ENCODE results near the gene NPHP3.

NPHP3 gene

DNA sequence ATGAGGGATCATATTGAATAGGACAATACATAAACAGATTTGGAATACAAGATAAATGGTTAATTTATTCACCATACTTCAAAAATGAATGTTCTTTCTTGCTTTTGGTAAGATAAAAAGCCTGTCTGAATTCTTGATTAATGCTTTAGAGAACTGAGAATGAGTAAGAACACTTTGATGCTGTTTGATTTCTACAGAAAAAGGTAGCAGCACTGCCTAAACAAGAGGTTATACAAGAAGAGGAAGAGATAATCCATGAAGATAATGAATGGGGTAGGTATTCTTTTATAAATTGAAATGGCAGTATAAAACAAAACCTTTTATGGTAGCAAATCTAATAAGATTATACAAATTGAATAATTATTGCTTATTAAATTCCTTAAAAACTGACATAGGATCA is 46.8 kb downstream of the NPHP3 start:
- TF ChIP-seq, protein P1, sequence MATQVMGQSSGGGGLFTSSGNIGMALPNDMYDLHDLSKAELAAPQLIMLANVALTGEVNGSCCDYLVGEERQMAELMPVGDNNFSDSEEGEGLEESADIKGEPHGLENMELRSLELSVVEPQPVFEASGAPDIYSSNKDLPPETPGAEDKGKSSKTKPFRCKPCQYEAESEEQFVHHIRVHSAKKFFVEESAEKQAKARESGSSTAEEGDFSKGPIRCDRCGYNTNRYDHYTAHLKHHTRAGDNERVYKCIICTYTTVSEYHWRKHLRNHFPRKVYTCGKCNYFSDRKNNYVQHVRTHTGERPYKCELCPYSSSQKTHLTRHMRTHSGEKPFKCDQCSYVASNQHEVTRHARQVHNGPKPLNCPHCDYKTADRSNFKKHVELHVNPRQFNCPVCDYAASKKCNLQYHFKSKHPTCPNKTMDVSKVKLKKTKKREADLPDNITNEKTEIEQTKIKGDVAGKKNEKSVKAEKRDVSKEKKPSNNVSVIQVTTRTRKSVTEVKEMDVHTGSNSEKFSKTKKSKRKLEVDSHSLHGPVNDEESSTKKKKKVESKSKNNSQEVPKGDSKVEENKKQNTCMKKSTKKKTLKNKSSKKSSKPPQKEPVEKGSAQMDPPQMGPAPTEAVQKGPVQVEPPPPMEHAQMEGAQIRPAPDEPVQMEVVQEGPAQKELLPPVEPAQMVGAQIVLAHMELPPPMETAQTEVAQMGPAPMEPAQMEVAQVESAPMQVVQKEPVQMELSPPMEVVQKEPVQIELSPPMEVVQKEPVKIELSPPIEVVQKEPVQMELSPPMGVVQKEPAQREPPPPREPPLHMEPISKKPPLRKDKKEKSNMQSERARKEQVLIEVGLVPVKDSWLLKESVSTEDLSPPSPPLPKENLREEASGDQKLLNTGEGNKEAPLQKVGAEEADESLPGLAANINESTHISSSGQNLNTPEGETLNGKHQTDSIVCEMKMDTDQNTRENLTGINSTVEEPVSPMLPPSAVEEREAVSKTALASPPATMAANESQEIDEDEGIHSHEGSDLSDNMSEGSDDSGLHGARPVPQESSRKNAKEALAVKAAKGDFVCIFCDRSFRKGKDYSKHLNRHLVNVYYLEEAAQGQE (IDR thresholded peaks at IDR 0.05; ENCODE audit: low read depth): no peak
- TF ChIP-seq EP300 (IDR thresholded peaks at IDR 0.05; ENCODE audit: borderline replicate concordance) (no peak), NFIC (IDR thresholded peaks at IDR 0.05) (no peak), TAF1 (IDR thresholded peaks at IDR 0.05; ENCODE audit: low read depth) (no peak), TEAD4 (IDR thresholded peaks at IDR 0.05) (no peak), FOXM1 (IDR thresholded peaks at IDR 0.05; ENCODE audit: borderline replicate concordance, low read depth) (no peak), EGR1 (IDR thresholded peaks at IDR 0.05) (no peak), CREB1 (IDR thresholded peaks at IDR 0.05; ENCODE audit: low read depth) (no peak), CEBPB (IDR thresholded peaks at IDR 0.05) (no peak)
- TF ChIP-seq, protein P2, sequence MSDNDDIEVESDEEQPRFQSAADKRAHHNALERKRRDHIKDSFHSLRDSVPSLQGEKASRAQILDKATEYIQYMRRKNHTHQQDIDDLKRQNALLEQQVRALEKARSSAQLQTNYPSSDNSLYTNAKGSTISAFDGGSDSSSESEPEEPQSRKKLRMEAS (IDR thresholded peaks at IDR 0.05): no peak

DNA sequence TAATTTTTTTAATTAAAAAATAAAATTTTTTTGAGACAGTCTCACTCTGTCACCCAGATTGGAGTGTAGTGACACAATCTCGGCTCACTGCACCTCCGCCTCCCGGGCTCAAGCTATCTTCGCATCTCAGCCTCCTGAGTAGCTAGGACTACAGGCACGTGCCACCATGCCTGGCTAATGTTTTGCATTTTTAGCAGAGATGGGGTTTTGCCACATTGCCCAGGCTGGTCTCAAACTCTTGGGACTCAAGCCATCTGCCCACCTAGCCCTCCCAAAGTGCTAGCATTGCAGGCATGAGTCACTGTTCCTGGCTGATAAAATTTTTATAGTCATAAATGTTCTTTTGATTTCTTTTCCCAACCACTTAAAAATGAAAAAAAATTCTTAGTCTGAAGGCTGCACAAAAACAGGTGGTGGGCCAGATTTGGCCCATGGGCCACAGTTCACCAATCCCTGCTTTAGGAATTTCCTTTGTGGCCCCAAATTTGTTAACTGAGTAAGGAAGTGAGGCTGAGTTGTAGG is 52.9 kb downstream of the NPHP3 start:
- no peak for TF ChIP-seq RAD21 (IDR thresholded peaks at IDR 0.05; ENCODE audit: low read depth)
- no peak for TF ChIP-seq FOXM1 (IDR thresholded peaks at IDR 0.05; ENCODE audit: borderline replicate concordance, low read depth)
- TF ChIP-seq, protein P2 (IDR thresholded peaks at IDR 0.05): no peak
- no peak for TF ChIP-seq TEAD4 (IDR thresholded peaks at IDR 0.05)
- no peak for TF ChIP-seq TCF12 (IDR thresholded peaks at IDR 0.05; ENCODE audit: low read depth)
- TF ChIP-seq, protein P1 (IDR thresholded peaks at IDR 0.05; ENCODE audit: low read depth): no peak
- no peak for TF ChIP-seq EP300 (IDR thresholded peaks at IDR 0.05; ENCODE audit: borderline replicate concordance)
- TF ChIP-seq TAF1 (IDR thresholded peaks at IDR 0.05; ENCODE audit: low read depth): no peak
- no peak for TF ChIP-seq CREB1 (IDR thresholded peaks at IDR 0.05; ENCODE audit: low read depth)
- TF ChIP-seq CEBPB (IDR thresholded peaks at IDR 0.05): no peak
- no peak for TF ChIP-seq YY1 (IDR thresholded peaks at IDR 0.05; ENCODE audit: low read depth)
- no peak for TF ChIP-seq EGR1 (IDR thresholded peaks at IDR 0.05)
- TF ChIP-seq, protein P3, sequence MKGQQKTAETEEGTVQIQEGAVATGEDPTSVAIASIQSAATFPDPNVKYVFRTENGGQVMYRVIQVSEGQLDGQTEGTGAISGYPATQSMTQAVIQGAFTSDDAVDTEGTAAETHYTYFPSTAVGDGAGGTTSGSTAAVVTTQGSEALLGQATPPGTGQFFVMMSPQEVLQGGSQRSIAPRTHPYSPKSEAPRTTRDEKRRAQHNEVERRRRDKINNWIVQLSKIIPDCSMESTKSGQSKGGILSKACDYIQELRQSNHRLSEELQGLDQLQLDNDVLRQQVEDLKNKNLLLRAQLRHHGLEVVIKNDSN (IDR thresholded peaks at IDR 0.05): no peak
- TF ChIP-seq ZBTB7A (IDR thresholded peaks at IDR 0.05; ENCODE audit: low read depth): no peak
- TF ChIP-seq NFIC (IDR thresholded peaks at IDR 0.05): no peak

DNA sequence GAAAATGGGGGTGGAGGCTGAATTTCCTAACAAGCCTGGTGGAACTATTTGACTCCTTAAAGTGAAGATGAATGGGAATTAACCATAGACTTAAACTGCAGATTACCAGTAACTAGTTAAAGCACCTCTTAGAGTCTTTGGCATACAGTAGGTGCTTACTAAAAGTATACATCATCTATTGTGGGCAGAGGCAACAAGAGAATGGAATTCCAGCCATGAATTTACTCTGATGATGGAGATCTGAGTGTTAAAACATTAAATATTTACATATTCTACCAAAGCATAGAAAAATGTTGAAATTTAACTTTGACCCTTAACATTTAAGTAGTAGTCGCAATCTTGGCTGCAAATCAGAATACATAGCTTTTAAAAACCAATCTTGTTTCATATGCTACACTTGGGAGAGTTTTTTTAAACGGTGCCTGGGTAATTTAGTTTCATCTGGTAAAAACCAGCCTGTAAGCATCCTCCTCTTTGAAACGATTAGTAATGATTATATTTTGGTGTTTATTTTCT is 56.9 kb downstream of the NPHP3 start:
- TF ChIP-seq EP300 (IDR thresholded peaks at IDR 0.05; ENCODE audit: borderline replicate concordance): no peak
- TF ChIP-seq, protein P1 (IDR thresholded peaks at IDR 0.05; ENCODE audit: low read depth): no peak
- no peak for TF ChIP-seq CEBPB (IDR thresholded peaks at IDR 0.05)
- TF ChIP-seq NFIC (IDR thresholded peaks at IDR 0.05): no peak
- no peak for TF ChIP-seq TAF1 (IDR thresholded peaks at IDR 0.05; ENCODE audit: low read depth)
- no peak for TF ChIP-seq RAD21 (IDR thresholded peaks at IDR 0.05; ENCODE audit: low read depth)
- no peak for TF ChIP-seq YY1 (IDR thresholded peaks at IDR 0.05; ENCODE audit: low read depth)
- no peak for TF ChIP-seq CREB1 (IDR thresholded peaks at IDR 0.05; ENCODE audit: low read depth)
- TF ChIP-seq FOXM1 (IDR thresholded peaks at IDR 0.05; ENCODE audit: borderline replicate concordance, low read depth): no peak
- TF ChIP-seq EGR1 (IDR thresholded peaks at IDR 0.05): no peak
- TF ChIP-seq, protein P3 (IDR thresholded peaks at IDR 0.05): no peak
- TF ChIP-seq, protein P2 (IDR thresholded peaks at IDR 0.05): no peak
- TF ChIP-seq TCF12 (IDR thresholded peaks at IDR 0.05; ENCODE audit: low read depth): no peak
- no peak for TF ChIP-seq TEAD4 (IDR thresholded peaks at IDR 0.05)

DNA sequence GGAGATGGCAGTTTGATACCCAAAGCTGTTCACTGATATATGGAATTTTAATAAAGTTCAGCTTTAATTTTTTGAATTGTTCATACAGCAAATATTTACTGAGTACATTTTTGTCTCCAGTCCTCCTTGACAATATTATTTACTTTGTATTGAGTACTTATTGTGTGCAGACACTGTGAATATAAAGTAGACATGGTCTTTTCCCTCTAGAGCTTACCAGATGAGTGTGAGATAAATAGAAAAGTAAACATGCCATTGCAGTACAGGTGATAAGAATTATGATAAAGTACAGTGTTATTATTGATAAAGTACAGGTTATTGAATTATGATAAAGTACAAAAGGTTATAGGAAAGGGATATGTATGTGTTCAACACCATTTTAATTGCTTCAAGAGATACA is 60.0 kb downstream of the NPHP3 start:
- no peak for TF ChIP-seq TEAD4 (IDR thresholded peaks at IDR 0.05)
- TF ChIP-seq, protein P1 (IDR thresholded peaks at IDR 0.05; ENCODE audit: low read depth): no peak
- TF ChIP-seq TCF12 (IDR thresholded peaks at IDR 0.05; ENCODE audit: low read depth): no peak
- no peak for TF ChIP-seq CEBPB (IDR thresholded peaks at IDR 0.05)
- TF ChIP-seq, protein P2 (IDR thresholded peaks at IDR 0.05): no peak
